Mononuclear cell (primary cell): Measurements from ENCODE around the gene INO80B. TPM values are rescaled to one million over a fixed set of nuclear protein-coding genes. Genes with fewer than 3 reads are reported as not detected.
"Not testable (repeated sequence)": the region's sequence is repeated elsewhere in the genome, so short reads cannot be mapped to it uniquely, and the experiment has no call there.

ENCODE experiments used
- H3K27me3 ChIP-seq: 2 replicates; pipeline ENCODE4 v1.6.0; 2011; ENCODE audit warnings: low read length, control low read depth; ENCODE audit not compliant: insufficient read depth
- H3K4me1 ChIP-seq: 2 replicates; pipeline ENCODE4 v1.5.1; 2011; ENCODE audit warnings: mild to moderate bottlenecking, low read length, control low read depth; ENCODE audit not compliant: insufficient read depth
- H3K4me3 ChIP-seq: 2 replicates; pipeline ENCODE4 v1.5.1; 2011; ENCODE audit warnings: mild to moderate bottlenecking, low read length, moderate library complexity
- H3K9me3 ChIP-seq: 2 replicates; pipeline ENCODE4 v1.5.1; 2011; ENCODE audit warnings: low read depth, mild to moderate bottlenecking, control low read depth, low read length
- total RNA-seq: library from RNA; depleted of rRNA; stranded (reverse); fragments of >200 nt; gene quantifications from one replicate; pipeline ENCODE4 v1.2.3, GENCODE V29; 2012

The INO80B gene
- total RNA-seq, 1 donor, result 15.3 TPM

DNA sequence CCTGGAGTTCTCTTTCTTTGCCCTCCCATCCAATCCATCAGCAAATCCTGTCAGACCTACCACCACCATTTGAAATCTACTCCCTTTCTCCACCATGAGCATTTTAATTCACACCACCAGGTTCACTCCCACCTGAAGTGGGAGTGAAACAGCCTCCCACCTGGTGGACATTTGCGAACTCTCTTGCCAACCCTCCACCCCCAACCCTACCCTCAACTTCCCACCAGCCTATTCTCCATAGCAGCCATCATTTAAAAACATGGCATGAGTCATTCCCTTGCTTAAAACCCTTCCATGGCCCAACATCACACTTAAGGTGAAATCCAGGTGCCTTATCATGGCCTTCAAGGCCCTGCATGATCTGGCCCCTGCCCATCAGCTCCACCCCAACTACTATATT, 16.6 kb upstream of the INO80B start:
- Histone ChIP-seq H3K4me3 (no peak overlapping the region), H3K4me1 (peaks cover 33% of the 10 kb centered on the region), H3K9me3 (no peaks in the 10 kb centered on the region), H3K27me3 (peaks cover 34% of the 10 kb centered on the region)

DNA sequence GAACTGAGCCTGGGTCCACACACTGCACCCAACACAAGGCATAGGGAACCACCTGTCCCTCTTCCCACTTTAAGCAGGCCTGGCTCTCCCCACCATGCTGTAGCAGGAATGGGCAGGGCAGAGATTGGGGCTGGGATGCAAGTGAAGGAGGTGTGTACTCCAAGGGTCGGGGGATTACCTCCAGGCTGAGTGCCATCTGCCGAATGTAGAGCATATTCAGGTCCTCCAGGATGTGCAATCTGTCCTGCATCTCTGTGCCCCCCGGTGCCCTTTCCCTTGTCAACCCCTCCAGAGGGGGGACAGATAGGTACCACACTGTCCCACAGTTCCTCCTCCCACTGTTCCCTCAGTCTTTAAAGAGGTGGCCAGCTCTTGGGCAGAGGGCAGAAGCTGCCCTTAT, 15.5 kb upstream of the INO80B start:
- Histone ChIP-seq H3K4me3 (no peak overlapping the region), H3K4me1 (peaks cover 33% of the 10 kb centered on the region), H3K27me3 (peaks cover 41% of the 10 kb centered on the region), H3K9me3 (no peaks in the 10 kb centered on the region)

DNA sequence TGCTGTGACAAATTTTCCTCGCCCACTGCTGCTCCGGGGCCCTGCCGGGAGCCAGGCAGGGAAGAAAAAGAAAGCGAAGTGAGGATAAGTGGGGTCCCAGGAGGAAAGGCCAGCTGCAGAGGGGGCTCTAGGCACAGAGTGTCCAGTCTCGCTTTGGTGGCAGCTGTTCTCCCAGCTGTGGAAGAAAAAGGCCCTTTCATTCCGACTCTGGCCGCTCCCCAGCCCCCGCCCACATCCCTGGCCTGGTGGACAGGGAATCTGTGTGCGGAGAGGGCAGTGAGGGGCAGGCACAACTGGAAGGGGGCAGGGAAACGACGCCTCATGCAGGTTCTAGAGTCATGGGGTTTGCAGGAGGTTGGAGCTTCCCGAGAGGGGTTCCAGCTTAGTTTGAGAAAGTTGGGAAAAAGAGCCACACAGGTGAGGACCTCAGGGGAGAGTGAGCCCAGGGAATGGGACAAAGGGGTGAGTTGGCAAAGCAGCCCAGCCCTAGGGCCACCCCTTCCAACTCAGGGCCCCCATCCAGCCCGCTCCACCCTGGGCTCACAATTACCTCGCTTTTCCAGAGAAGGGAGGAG, 15.0 kb upstream of the INO80B start:
- peaks cover 33% of the 10 kb centered on the region for H3K4me1 ChIP-seq
- H3K4me3 ChIP-seq, result no peak overlapping the region
- H3K27me3 ChIP-seq, result peaks cover 45% of the 10 kb centered on the region
- H3K9me3 ChIP-seq, result no peaks in the 10 kb centered on the region

DNA sequence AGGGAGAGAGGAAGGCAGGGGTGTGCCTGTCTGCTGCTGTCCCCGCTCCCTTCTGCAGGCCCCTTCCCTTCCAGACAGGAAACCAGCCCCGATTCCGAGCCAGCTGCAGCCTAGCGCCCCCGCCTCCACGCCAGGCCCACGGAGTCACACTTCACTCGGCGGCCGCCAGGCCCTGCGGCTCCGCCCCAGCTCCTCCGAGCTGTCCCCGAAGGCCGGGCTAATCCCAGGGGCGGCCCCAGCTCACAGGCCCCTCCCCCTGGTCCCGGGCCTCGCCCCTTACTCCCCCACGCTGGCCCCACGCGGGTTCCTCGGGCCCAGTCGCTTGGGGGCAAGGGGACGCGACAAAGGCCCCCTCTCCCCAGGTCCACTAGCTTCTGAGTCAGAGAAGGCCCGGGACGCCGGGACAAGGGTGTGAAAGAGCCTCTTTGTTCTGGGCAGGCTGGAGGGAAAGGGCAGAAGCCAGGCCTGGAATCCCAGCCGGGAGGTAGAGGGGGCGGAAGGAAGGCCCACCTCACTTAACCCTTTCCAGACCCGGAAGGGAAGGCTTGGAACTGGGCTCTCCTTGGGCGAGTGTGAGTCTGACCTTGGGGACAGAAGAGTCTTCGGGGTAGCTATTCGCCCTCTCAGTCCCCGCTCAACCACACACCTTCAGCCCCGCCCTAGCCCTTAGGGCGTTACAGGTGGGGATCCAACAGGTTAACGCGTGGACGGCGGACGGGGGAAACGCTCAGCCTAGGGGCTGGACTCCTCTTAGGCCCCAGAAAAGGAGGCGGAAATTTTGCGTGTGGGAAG, 14.3 kb upstream of the INO80B start:
- Histone ChIP-seq H3K9me3 (no peaks in the 10 kb centered on the region), H3K27me3 (peaks cover 47% of the 10 kb centered on the region), H3K4me3 (no peak overlapping the region), H3K4me1 (peaks cover 33% of the 10 kb centered on the region)

DNA sequence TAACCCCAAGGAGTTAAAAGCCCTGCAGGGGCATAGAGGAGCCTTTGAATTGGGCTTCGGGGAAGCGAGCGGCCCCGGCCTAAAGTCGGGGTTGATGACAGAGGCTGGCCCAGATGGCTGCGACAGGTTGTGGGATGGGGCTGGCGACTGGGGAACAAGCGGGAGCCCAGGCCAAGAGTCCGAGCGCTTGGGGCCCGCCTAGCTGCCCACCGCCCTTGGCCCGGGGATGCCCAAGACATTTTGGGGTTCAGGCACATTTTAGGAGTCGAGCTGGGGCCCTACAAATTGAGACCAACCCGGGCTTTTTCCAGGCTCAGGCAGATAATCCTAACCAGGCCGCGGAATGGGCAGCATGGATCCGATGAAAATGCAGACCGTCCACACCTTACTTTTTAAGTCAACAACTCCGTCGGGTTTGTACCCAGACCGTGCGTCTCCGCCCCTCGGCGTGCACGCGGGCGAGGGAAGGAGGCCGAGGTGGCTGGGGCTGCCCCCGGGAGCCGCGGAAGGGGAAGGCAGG, 13.7 kb upstream of the INO80B start:
- no peak overlapping the region for H3K4me3 ChIP-seq
- peaks cover 33% of the 10 kb centered on the region for H3K4me1 ChIP-seq
- H3K27me3 ChIP-seq, result peaks cover 47% of the 10 kb centered on the region
- H3K9me3 ChIP-seq, result no peaks in the 10 kb centered on the region

DNA sequence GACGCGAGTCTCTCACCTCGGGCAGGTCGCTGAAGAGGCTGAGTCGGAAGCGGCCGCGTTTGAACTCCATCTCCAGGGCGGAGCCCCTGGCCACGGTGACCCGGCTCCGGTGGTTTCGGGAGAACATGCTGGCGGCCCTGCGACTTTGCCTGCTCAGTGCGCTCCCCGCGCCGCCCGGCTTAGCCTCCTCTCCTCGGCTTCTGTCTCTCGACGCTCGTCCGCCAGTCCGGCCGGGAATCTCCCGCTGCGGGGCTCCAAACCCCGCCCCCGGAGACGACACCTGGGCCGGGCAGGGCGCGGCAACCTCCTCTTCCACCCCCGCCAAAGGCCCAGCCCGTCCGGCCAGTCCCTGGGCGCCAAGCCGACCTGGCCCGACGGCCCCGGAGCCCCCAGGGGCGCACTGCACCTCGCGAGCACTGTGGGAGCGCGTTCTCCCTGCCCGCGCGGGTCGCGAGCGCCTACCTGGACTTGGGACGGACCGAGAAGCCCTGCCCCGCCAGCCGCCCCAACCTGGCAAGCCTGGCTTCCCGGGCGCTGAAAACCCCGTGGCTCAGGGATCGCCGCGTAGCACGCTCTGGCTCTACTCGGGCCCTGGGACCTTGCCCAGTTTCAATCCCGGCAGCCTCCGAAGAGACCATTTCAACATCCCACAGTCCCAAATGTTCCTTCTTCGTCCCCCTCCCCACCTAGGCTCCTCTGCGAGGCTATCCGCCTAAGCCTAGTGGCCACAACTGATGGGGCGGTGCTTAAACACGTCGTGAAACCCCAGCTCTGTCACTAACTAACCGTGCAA, 13.0 kb upstream of the INO80B start, which contains the start of gene RTKN:
Gene RTKN, minus strand, starts transcription at position 248 of the 793 bp plus-strand sequence. Its CDS starts 121 bp downstream, at position 127.
- no peak within 1 kb of the TSS for H3K4me3 ChIP-seq

DNA sequence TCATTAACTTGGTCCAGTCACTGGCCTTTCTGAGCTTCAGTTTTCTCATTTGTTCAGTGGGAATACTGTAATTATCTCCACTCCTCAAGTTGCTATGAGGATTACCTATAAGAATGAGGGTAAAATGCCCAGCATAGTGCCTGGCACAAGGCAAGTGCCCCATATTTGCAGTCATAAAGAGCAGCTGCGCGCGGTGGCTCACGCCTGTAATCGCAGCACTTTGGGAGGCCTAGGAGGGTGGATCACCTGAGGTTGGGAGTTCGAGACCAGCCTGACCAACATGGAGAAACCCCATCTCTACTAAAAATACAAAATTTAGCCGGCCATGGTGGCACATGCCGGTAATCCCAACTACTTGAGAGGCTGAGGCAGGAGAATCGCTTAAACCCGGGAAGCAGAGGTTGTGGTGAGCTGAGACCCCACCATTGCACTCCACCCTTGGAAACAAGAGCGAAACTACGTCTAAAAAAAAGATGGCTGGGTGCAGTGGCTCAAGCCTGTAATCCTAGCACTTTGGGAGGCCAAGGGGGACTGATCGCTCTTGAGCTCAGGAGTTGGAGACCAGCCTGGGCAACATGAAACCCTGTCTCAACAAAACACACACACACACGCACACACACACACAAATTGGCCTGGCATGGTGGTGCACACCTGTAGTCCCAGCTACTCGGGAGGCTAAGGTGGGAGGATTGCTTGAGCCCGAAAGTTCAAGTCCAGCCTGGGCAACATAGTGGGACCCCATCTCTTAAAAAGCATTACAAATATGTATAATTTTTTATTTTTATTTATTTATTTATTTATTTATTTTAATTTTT, 12.2 kb upstream of the INO80B start:
- Histone ChIP-seq H3K27me3 (peaks cover 47% of the 10 kb centered on the region), H3K4me1 (peaks cover 33% of the 10 kb centered on the region)
- not testable (repeated sequence) for H3K9me3 ChIP-seq, H3K4me3 ChIP-seq

More for the DNA sequence above, 13.0 kb upstream of the INO80B start, which contains the start of gene RTKN:
- Histone ChIP-seq H3K9me3 (no peaks in the 10 kb centered on the region), H3K4me1 (peaks cover 33% of the 10 kb centered on the region), H3K27me3 (peaks cover 47% of the 10 kb centered on the region)

DNA sequence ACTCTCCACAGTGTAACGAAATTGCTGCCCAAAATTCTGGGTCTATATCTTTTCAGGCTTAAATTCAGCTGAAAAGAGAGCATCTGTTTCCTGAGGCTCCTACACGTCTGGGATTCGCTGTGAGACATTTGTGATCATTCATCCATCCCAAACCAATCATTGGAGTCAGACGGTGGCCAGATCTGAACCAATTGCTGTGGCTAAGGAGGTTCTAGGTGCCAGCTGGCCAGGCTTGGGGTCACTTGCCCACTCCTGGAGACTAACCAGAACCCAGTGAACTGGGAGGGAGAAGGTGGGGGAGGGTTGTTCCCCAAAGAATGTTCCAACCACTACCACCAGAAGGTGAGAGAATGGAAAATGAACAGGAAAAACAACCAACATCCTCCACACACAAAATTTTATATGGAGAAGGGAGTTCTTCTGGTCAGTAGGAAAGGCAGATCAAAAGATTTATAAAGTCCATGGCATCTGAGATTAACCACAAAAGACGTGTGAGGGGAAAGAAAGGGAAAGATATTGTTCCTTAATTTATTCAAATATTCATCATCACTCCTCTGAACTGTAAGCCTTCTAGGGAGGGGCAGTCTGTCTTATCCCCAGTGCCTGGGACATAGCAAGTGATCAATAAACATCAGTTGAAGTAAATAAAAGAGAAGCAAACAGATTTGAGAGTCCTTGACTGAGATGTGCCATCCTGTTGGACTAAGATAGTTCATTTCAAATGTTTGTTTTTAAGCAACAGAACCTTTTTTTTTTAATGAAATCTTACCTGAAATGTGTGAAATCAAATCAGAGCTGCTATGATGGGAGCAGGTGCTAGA, 10.2 kb upstream of the INO80B start:
- H3K27me3 ChIP-seq, result peaks cover 47% of the 10 kb centered on the region
- no peaks in the 10 kb centered on the region for H3K9me3 ChIP-seq
- peaks cover 28% of the 10 kb centered on the region for H3K4me1 ChIP-seq
- H3K4me3 ChIP-seq, result no peak overlapping the region

DNA sequence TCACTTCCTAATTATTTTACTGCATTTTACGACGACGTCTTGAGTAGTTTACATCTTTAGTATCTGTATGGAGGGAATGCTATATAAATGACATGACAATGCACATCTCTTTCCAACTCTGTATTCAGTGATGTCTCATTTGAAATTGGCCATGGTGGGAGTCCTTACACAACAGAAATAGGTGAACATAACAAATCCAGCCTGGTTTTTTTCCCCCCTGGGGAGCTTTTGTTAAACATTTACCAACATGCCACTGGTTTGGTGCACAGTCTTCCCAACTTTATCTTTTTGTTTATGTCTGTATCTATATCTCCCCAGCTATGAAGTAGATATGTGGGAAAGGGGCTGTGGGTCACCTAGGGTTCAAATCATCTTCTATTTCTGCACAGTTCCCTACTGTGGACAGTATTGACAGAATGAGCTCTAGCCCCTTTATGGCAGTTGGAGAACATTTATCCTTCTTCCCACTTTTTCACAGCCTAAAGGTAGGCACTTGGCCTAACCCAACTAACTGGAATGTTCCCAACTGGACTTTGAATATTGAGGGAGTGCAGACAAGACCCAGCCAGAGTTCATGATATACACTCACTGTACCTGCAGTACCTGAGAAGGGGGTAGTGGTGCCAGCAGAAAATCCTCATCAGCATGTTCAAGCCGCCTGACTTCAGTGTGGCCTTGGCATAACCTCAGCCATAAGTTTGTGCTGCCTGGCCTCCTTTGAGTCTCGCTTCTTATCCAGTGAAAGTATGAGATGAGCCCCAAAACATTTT, 7.5 kb upstream of the INO80B start:
- H3K27me3 ChIP-seq, result peaks cover 20% of the 10 kb centered on the region
- H3K4me3 ChIP-seq, result no peak overlapping the region
- H3K9me3 ChIP-seq, result no peaks in the 10 kb centered on the region

DNA sequence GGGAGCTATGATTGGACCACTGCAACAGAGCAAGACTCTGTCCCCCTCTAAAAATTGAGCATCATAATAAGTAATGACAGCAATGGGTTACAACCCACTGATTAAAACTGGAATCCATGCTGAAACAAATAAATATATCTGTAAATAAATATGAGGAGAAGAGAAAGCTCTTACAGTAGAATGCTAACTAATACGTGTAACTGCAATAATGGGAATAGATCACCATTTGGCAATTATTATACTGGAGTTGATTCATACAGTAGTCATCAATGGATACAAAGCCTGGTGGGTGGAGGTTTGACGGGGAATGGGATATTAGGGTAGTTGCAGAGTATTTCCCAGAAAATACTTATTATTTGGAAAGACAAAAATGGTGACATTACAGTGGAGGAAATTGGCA, 6.1 kb upstream of the INO80B start:
- Histone ChIP-seq H3K27me3 (peaks cover 13% of the 10 kb centered on the region), H3K4me3 (no peak overlapping the region), H3K9me3 (no peaks in the 10 kb centered on the region)

More for the DNA sequence above, 7.5 kb upstream of the INO80B start:
- H3K4me1 ChIP-seq, result peaks cover 5% of the 10 kb centered on the region

DNA sequence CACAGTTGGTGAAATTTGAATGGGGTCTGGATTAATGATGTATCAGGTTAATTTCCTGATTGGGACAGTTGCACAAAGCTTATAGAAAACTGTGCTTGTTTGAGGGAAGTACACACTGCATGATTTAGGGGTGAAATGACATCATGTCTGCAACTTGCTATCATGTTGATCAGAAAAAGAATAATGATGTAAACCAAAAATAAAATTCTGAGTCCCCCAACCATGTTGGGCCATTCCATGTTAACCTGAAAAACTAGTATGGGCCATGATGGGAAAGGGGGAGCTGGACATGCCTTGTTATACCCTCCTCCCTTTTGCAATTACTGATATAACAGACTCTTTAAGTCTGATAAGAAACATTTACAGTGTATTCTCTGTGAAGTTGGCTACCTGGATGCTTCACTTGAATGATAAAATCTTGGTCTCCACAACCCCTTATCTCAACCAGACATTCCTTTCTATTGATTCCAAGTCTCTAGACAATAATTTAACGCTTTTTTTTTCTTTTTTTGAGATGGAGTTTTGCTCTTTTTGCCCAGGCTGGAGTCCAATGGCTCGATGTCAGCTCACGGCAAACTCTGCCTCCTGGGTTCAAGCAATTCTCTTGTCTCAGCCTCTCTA, 4.2 kb upstream of the INO80B start:
- H3K9me3 ChIP-seq, result no peaks in the 10 kb centered on the region
- no peaks in the 10 kb centered on the region for H3K27me3 ChIP-seq
- H3K4me3 ChIP-seq, result no peak overlapping the region
- H3K4me1 ChIP-seq, result peaks cover 26% of the 10 kb centered on the region

More for the DNA sequence above, 6.1 kb upstream of the INO80B start:
- H3K4me1 ChIP-seq, result peaks cover 14% of the 10 kb centered on the region

DNA sequence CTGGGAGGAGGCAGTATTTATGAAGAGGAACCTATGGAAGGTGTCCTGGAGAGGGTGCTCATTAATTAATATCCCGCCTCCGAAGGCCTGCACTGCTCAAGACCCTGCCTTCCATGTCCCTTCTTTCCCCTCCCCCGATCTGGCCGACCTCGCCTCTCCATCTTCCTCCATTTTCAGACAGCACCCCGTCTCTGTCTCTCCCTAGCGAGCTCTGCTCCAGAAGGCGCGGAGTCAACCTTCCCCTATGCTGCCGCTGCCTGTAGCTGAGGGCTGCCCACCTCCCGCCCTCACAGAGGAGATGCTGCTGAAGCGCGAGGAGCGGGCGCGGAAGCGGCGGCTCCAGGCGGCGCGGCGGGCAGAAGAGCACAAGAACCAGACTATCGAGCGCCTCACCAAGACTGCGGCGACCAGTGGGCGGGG, 2.3 kb downstream of the INO80B start:
- Histone ChIP-seq H3K27me3 (no peaks in the 10 kb centered on the region), H3K9me3 (no peaks in the 10 kb centered on the region), H3K4me1 (peaks cover 52% of the 10 kb centered on the region), H3K4me3 (peak overlapping the region; percentile 75)
